ENCODE data around the gene CPD. TPM values are rescaled to one million over a fixed set of nuclear protein-coding genes. Genes with fewer than 3 reads are reported as not detected.

CPD gene
- polyA plus RNA-seq, 2 donors: 3.0 to 5.1 TPM

DNA sequence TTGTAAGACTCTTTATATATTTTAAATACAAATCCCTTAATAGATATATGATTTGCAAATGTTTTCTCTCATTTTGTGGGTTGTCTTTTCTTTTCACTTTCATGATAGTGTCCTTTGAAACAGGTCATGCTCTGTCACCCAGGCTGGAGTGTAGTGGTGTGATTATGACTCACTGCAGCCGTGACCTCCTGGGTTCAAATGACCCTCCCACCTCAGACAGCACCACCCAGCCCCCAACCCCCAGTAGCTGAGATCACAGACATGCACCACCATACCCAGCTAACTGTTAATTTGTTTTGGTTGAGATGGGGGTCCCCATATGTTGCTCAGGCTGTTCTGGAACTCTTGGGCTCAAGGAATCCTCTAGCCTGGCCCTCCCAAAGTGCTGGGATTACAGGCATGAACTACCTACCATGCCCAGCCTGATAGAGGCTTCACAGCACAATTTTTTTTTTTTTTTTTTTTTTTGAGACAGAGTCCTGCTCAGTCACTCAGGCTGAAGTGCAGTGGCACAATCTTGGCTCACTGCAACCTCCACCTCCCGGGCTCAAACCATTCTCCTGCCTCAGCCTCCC lies 26.4 kb upstream of the CPD start:
- no peak overlapping the region for H3K27ac ChIP-seq (ENCODE audit: low read depth in 2 of 2, low read length in 1 of 2)
- H3K4me3 ChIP-seq (ENCODE audit: low read depth in 1 of 2, low read length in 2 of 2): no peak overlapping the region
- WGBS, 2 donors: 84 to 87% methylated on average over 2 of the region's 2 CpGs
- H3K4me1 ChIP-seq (ENCODE audit: control insufficient read depth in 2 of 2, insufficient read depth in 2 of 2, low read length in 1 of 2): no peaks in the 10 kb centered on the region
- no peaks in the 10 kb centered on the region for H3K27me3 ChIP-seq (ENCODE audit: control insufficient read depth in 1 of 2, insufficient read depth in 2 of 2, low read length in 2 of 2)
- no peaks in the 10 kb centered on the region for H3K36me3 ChIP-seq (ENCODE audit: control insufficient read depth in 2 of 2, insufficient read depth in 2 of 2, low read length in 1 of 2)
- no peaks in the 10 kb centered on the region for H3K9me3 ChIP-seq (ENCODE audit: control insufficient read depth in 2 of 2, insufficient read depth in 1 of 2, low read depth in 1 of 2, low read length in 1 of 2)

- H3K4me3 ChIP-seq (ENCODE audit: low read depth in 1 of 2, low read length in 2 of 2): no peak overlapping the region
- no peaks in the 10 kb centered on the region for H3K27me3 ChIP-seq (ENCODE audit: control insufficient read depth in 1 of 2, insufficient read depth in 2 of 2, low read length in 2 of 2)
- no peaks in the 10 kb centered on the region for H3K9me3 ChIP-seq (ENCODE audit: control insufficient read depth in 2 of 2, insufficient read depth in 1 of 2, low read depth in 1 of 2, low read length in 1 of 2)
- no peak overlapping the region for H3K27ac ChIP-seq (ENCODE audit: low read depth in 2 of 2, low read length in 1 of 2)
- H3K4me1 ChIP-seq (ENCODE audit: control insufficient read depth in 2 of 2, insufficient read depth in 2 of 2, low read length in 1 of 2): no peaks in the 10 kb centered on the region
- H3K36me3 ChIP-seq (ENCODE audit: control insufficient read depth in 2 of 2, insufficient read depth in 2 of 2, low read length in 1 of 2): no peaks in the 10 kb centered on the region
Observed at GRCh38 chr17:30354701-30355100, 24.0 kb upstream of the CPD start.

GRCh38 chr17:30357476-30357875 lies 21.3 kb upstream of the CPD start:
- Histone ChIP-seq H3K27ac (ENCODE audit: low read depth in 2 of 2, low read length in 1 of 2) (no peak overlapping the region), H3K4me1 (ENCODE audit: control insufficient read depth in 2 of 2, insufficient read depth in 2 of 2, low read length in 1 of 2) (no peaks in the 10 kb centered on the region), H3K27me3 (ENCODE audit: control insufficient read depth in 1 of 2, insufficient read depth in 2 of 2, low read length in 2 of 2) (no peaks in the 10 kb centered on the region), H3K36me3 (ENCODE audit: control insufficient read depth in 2 of 2, insufficient read depth in 2 of 2, low read length in 1 of 2) (no peaks in the 10 kb centered on the region), H3K4me3 (ENCODE audit: low read depth in 1 of 2, low read length in 2 of 2) (no peak overlapping the region), H3K9me3 (ENCODE audit: control insufficient read depth in 2 of 2, insufficient read depth in 1 of 2, low read depth in 1 of 2, low read length in 1 of 2) (peaks cover 0 to under 1% of the 10 kb centered on the region in 2 donors)

GRCh38 chr17:30358055-30358760 lies 20.5 kb upstream of the CPD start:
- WGBS, 2 donors: 69 to 79% methylated on average over 5 of the region's 5 CpGs

GRCh38 chr17:30360086-30360808 lies 18.5 kb upstream of the CPD start:
- H3K4me3 ChIP-seq (ENCODE audit: low read depth in 1 of 2, low read length in 2 of 2): no peak overlapping the region
- peaks cover 0 to 2% of the 10 kb centered on the region in 2 donors for H3K4me1 ChIP-seq (ENCODE audit: control insufficient read depth in 2 of 2, insufficient read depth in 2 of 2, low read length in 1 of 2)
- H3K27ac ChIP-seq (ENCODE audit: low read depth in 2 of 2, low read length in 1 of 2): no peak overlapping the region
- H3K9me3 ChIP-seq (ENCODE audit: control insufficient read depth in 2 of 2, insufficient read depth in 1 of 2, low read depth in 1 of 2, low read length in 1 of 2): peaks cover 0 to 3% of the 10 kb centered on the region in 2 donors
- 79 to 80% methylated on average over 8 of the region's 8 CpGs for WGBS, 2 donors
- H3K36me3 ChIP-seq (ENCODE audit: control insufficient read depth in 2 of 2, insufficient read depth in 2 of 2, low read length in 1 of 2): no peaks in the 10 kb centered on the region
- H3K27me3 ChIP-seq (ENCODE audit: control insufficient read depth in 1 of 2, insufficient read depth in 2 of 2, low read length in 2 of 2): no peaks in the 10 kb centered on the region

More at GRCh38 chr17:30358055-30358760, 20.5 kb upstream of the CPD start:
- H3K9me3 ChIP-seq (ENCODE audit: control insufficient read depth in 2 of 2, insufficient read depth in 1 of 2, low read depth in 1 of 2, low read length in 1 of 2): peaks cover 0 to 3% of the 10 kb centered on the region in 2 donors
- no peak overlapping the region for H3K27ac ChIP-seq (ENCODE audit: low read depth in 2 of 2, low read length in 1 of 2)
- H3K4me1 ChIP-seq (ENCODE audit: control insufficient read depth in 2 of 2, insufficient read depth in 2 of 2, low read length in 1 of 2): peaks cover 0 to 2% of the 10 kb centered on the region in 2 donors
- no peaks in the 10 kb centered on the region for H3K27me3 ChIP-seq (ENCODE audit: control insufficient read depth in 1 of 2, insufficient read depth in 2 of 2, low read length in 2 of 2)
- H3K36me3 ChIP-seq (ENCODE audit: control insufficient read depth in 2 of 2, insufficient read depth in 2 of 2, low read length in 1 of 2): no peaks in the 10 kb centered on the region
- no peak overlapping the region for H3K4me3 ChIP-seq (ENCODE audit: low read depth in 1 of 2, low read length in 2 of 2)

DNA sequence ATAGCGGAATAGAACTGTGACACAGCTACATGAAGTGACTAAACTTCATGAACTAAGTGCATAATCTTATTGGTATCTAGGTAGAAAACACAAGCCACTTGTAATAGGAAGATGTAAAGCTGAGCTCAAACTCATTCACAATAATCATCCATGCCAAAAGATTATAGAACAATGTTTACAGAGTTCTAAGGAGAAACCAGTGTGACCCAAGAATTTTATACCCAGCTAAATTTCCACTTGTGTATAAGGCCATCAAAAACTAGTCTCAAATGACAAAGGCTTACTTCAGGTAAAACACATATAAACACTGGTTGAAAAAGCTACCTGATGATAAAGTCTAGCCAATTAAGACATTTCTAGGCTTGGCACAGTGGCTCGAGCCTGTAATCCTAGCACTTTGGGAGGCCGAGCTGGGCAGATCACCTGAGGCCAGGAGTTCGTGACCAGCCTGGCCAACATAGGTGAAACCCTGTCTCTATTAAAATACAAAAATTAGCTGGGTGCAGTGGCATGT lies 16.9 kb upstream of the CPD start:
- peaks cover 0 to 2% of the 10 kb centered on the region in 2 donors for H3K4me1 ChIP-seq (ENCODE audit: control insufficient read depth in 2 of 2, insufficient read depth in 2 of 2, low read length in 1 of 2)
- H3K4me3 ChIP-seq (ENCODE audit: low read depth in 1 of 2, low read length in 2 of 2): no peak overlapping the region
- peaks cover 0 to 3% of the 10 kb centered on the region in 2 donors for H3K9me3 ChIP-seq (ENCODE audit: control insufficient read depth in 2 of 2, insufficient read depth in 1 of 2, low read depth in 1 of 2, low read length in 1 of 2)
- no peaks in the 10 kb centered on the region for H3K27me3 ChIP-seq (ENCODE audit: control insufficient read depth in 1 of 2, insufficient read depth in 2 of 2, low read length in 2 of 2)
- no peak overlapping the region for H3K27ac ChIP-seq (ENCODE audit: low read depth in 2 of 2, low read length in 1 of 2)
- H3K36me3 ChIP-seq (ENCODE audit: control insufficient read depth in 2 of 2, insufficient read depth in 2 of 2, low read length in 1 of 2): no peaks in the 10 kb centered on the region
- 94 to 98% methylated on average over 4 of the region's 4 CpGs for WGBS, 2 donors

DNA sequence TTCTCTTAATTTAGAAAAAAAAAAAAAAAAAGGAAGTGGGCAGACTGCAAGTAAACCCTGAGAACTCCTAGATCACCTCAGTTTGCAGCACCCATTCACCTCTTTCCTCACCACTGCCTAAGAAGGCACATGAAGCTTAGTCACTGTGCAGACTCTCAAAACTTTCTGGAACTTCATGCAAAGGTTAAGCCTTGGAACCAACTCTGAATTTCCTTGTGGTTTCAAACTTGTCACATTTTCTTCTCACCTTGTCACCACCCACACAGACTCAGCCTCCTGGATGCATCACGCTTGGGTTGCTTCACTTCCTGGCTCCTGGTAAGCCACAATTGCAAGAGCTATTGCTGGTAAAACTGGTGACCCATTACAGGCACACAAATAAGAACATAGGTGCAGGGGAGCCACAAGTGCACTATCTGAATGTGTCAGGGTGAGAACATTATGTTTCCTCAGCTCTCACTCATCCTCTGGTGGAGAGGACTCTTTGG lies 15.0 kb upstream of the CPD start:
- Histone ChIP-seq H3K27me3 (ENCODE audit: control insufficient read depth in 1 of 2, insufficient read depth in 2 of 2, low read length in 2 of 2) (no peaks in the 10 kb centered on the region), H3K27ac (ENCODE audit: low read depth in 2 of 2, low read length in 1 of 2) (peak overlapping the region in 1 of 2 donors; percentile 45), H3K9me3 (ENCODE audit: control insufficient read depth in 2 of 2, insufficient read depth in 1 of 2, low read depth in 1 of 2, low read length in 1 of 2) (peaks cover 0 to 3% of the 10 kb centered on the region in 2 donors), H3K4me3 (ENCODE audit: low read depth in 1 of 2, low read length in 2 of 2) (no peak overlapping the region), H3K36me3 (ENCODE audit: control insufficient read depth in 2 of 2, insufficient read depth in 2 of 2, low read length in 1 of 2) (no peaks in the 10 kb centered on the region), H3K4me1 (ENCODE audit: control insufficient read depth in 2 of 2, insufficient read depth in 2 of 2, low read length in 1 of 2) (peaks cover 0 to 2% of the 10 kb centered on the region in 2 donors)
- WGBS, 2 donors: 20 to 37% methylated on average over 1 of the region's 1 CpG

DNA sequence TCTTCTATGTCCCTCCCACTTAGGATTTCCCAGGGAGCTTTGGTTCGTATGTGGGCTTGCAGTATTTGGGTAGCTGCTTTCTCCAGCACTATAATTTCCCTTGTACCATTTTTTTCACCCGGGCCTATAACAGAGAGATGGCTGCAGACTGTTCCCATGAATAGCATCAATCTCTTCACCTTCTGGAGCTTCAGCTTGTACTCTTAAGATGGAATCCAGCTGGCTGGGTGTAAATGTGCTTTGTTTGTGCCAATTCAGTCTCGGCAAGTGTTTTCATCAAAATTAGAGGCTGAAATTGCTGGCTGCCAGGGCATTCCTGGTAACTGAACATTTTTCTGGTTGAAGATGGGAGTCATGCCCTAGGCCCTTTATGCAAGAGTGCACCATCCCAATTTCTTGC lies 12.2 kb upstream of the CPD start:
- Histone ChIP-seq H3K27ac (ENCODE audit: low read depth in 2 of 2, low read length in 1 of 2) (no peak overlapping the region), H3K4me1 (ENCODE audit: control insufficient read depth in 2 of 2, insufficient read depth in 2 of 2, low read length in 1 of 2) (peaks cover 2% of the 10 kb centered on the region in 2 donors), H3K9me3 (ENCODE audit: control insufficient read depth in 2 of 2, insufficient read depth in 1 of 2, low read depth in 1 of 2, low read length in 1 of 2) (peaks cover 0 to 3% of the 10 kb centered on the region in 2 donors), H3K27me3 (ENCODE audit: control insufficient read depth in 1 of 2, insufficient read depth in 2 of 2, low read length in 2 of 2) (no peaks in the 10 kb centered on the region), H3K36me3 (ENCODE audit: control insufficient read depth in 2 of 2, insufficient read depth in 2 of 2, low read length in 1 of 2) (no peaks in the 10 kb centered on the region), H3K4me3 (ENCODE audit: low read depth in 1 of 2, low read length in 2 of 2) (no peak overlapping the region)
- 68 to 78% methylated on average over 3 of the region's 3 CpGs for WGBS, 2 donors

- Histone ChIP-seq H3K4me3 (ENCODE audit: low read depth in 1 of 2, low read length in 2 of 2) (no peak overlapping the region), H3K27ac (ENCODE audit: low read depth in 2 of 2, low read length in 1 of 2) (peak overlapping the region in 1 of 2 donors; percentile 16), H3K4me1 (ENCODE audit: control insufficient read depth in 2 of 2, insufficient read depth in 2 of 2, low read length in 1 of 2) (peaks cover 0 to 2% of the 10 kb centered on the region in 2 donors), H3K9me3 (ENCODE audit: control insufficient read depth in 2 of 2, insufficient read depth in 1 of 2, low read depth in 1 of 2, low read length in 1 of 2) (no peaks in the 10 kb centered on the region), H3K36me3 (ENCODE audit: control insufficient read depth in 2 of 2, insufficient read depth in 2 of 2, low read length in 1 of 2) (no peaks in the 10 kb centered on the region), H3K27me3 (ENCODE audit: control insufficient read depth in 1 of 2, insufficient read depth in 2 of 2, low read length in 2 of 2) (no peaks in the 10 kb centered on the region)
- 78 to 79% methylated on average over 13 of the region's 13 CpGs for WGBS, 2 donors
Observed at GRCh38 chr17:30368912-30369720, 9.6 kb upstream of the CPD start.

Data from esophagus (tissue), 2 donors.